ENCODE results near the gene P2RY8.
A peak's percentile ranks its signal among the peaks of the same experiment; 100 is the strongest.
"Not testable (repeated sequence)": the region's sequence is repeated elsewhere in the genome, so short reads cannot be mapped to it uniquely, and the experiment has no call there.

Gene P2RY8

DNA sequence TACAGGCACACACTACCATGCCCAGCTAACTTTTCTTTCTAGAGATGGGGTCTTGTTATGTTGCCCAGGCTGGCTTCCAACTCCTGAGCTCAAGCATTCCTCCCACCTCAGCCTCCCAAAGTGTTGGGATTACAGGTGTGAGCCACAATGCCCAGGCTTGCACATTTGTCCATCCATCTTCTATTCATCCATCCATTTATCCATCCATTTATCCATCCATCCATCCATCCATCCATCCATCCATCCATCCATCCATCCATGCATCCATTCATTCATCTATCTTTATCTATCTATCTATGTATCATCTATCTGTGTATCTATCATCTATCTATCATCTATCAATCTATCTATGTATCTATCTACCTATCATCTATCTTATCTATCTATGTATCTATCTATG, 20.5 kb upstream of the P2RY8 start:
- H3K27ac Mint-ChIP-seq; H3K4me3 Mint-ChIP-seq; H3K9me3 Mint-ChIP-seq (ENCODE audit: low read depth); H3K36me3 Mint-ChIP-seq; H3K27me3 Mint-ChIP-seq: not testable (repeated sequence)
- peaks cover 62% of the 10 kb centered on the region for H3K4me1 Mint-ChIP-seq (ENCODE audit: low read depth)

DNA sequence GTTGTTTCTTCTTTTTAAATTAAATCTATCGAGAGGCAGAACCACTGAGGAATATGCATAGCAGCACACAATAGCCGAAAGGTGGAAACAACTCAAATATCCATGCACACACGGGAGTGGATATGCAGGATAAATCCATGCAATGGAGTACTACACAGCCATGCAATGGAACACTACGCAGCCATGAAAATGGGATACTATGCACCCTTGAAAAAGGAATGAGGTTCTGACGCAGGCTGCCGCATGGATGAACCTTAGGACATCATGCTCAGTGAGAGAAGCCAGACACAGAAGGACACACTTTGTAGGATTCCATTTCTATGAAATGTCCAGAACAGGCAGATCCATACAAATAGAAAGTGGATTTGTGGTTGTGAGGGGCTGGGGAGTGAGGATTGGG, 18.4 kb upstream of the P2RY8 start:
- Mint-ChIP-seq H3K4me3 (peak overlapping the region; percentile 38), H3K27me3 (no peaks in the 10 kb centered on the region), H3K4me1 (ENCODE audit: low read depth) (peaks cover 63% of the 10 kb centered on the region), H3K9me3 (ENCODE audit: low read depth) (peaks cover 6% of the 10 kb centered on the region), H3K27ac (peak overlapping the region; percentile 80), H3K36me3 (peaks cover 12% of the 10 kb centered on the region)

DNA sequence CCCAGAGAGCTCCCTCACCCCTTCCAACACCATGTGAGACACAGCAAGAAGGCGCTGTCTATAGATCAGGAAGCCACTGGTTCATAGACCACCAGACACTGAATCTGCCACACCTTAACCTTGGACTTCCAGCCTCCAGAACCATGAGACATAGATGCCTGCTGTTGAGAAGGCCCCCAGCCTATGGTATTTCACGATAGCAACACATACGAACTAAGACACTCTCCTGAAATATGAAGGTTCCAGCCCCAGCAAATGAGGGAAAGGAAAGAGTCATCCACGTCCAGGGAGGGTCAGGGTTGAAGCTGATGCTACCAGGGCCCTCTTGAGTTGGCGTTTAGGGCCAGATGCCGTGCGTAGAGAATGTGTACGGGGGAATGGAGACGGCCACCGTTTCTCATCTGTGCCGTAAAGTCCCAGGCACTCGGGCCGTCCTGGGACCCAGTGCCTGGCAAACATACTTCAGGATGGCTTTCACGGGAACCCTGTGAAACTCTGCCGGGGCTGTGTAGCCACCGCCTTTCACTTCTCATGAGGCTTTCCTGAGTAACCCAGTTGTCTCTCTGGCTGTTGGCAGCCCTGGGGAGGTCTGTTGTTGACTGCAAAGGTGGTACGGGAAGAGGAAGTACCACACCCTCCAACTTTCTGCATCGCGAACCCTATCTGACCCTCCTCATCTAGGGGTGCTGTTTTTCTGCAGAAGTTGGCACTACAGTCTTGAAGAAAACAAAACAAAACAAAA, 17.7 kb upstream of the P2RY8 start:
- Mint-ChIP-seq H3K27ac (peak overlapping the region; percentile 80), H3K36me3 (peaks cover 12% of the 10 kb centered on the region), H3K4me1 (ENCODE audit: low read depth) (peaks cover 64% of the 10 kb centered on the region), H3K4me3 (peak overlapping the region; percentile 38), H3K9me3 (ENCODE audit: low read depth) (peaks cover 6% of the 10 kb centered on the region), H3K27me3 (no peaks in the 10 kb centered on the region)

DNA sequence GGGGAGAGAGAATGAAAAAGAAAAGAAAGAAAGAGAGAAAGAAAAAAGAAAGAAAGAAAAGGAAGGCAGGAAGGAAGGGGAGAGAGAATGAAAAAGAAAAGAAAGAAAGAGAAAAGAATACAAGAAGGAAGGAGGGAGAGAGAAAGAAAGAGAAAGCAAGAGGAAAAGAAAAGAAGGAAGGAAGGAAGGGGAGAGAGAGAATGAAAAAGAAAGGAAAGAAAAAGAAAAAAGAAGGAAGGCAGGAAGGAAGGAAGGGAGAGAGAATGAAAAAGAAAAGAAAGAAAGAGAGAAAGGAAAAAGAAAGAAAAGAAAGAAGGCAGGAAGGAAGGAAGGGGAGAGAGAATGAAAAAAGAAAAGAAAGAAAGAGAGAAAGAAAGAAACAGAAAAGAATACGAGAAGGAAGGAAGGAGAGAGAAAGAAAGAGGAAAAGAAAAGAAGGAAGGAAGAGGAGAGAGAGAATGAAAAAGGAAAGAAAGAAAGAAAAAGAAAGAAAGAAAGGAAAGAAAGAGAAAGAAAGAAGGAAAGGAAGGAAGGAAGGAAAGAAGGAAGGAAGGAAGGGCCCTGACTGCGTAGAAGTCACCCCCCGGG, 15.1 kb upstream of the P2RY8 start:
- Mint-ChIP-seq H3K27ac (peak overlapping the region; percentile 83), H3K9me3 (ENCODE audit: low read depth) (peaks cover 6% of the 10 kb centered on the region), H3K4me1 (ENCODE audit: low read depth) (peaks cover 54% of the 10 kb centered on the region), H3K27me3 (no peaks in the 10 kb centered on the region), H3K4me3 (peak overlapping the region; percentile 20), H3K36me3 (peaks cover 12% of the 10 kb centered on the region)

DNA sequence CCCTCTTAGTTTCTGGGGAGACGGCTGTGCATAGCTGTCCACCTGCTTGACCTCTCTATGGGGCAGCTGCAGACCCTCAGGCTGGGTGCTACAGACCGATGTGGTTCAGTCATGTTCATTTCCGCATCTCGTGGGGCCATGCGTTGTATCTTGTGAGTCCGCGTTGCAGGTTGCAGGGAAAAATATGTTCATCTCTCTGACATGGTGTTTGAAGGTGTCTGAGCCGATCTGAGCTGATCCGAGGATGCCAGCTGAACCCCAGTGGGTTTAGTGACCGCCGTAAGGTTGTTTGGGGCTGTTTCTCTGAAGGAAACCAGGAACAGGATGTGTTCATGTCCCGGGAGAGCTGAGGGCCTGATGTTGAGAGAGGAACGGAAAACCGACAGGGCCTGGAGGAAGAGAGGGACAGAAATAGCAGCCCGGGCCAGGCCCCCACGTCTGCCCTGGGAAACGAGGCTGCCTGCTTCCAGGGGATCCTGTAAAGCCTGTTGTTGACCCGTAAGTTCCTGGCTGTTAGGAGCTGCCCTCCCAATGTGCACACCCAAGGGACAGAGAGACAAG, 9.8 kb upstream of the P2RY8 start:
- Mint-ChIP-seq H3K4me1 (ENCODE audit: low read depth) (peaks cover 28% of the 10 kb centered on the region), H3K9me3 (ENCODE audit: low read depth) (no peaks in the 10 kb centered on the region), H3K36me3 (peaks cover under 1% of the 10 kb centered on the region), H3K27ac (peak overlapping the region; percentile 34), H3K4me3 (no peak overlapping the region), H3K27me3 (no peaks in the 10 kb centered on the region)

DNA sequence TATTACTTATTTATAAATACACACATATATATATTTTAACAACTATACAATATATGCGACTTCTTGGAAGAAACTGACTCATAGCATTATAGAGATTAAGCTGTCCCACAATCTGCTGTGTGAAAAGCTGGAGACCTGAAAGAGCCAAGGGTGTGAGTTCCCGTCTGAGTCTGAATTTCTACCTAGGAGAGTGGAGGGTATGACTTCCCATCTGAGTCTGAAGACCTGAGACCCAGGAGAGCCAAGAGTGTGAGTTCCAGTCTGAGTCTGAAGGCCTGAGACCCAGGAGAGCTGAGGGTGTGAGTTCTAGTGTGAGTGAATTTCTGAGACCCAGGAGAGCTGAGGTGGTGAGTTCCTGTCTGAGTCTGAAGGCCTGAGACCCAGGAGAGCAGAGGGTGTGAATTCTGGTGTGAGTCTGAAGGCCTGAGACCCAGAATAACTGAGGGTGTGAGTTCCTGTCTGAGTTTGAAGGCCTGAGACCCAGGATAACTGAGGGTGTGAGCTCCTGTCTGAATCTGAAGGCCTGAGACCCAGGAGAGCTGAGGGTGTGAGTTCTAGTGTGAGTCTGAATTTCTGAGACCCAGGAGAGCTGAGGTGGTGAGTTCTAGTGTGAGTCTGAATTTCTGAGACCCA, 8.9 kb upstream of the P2RY8 start:
- Mint-ChIP-seq H3K27ac (peak overlapping the region; percentile 50), H3K27me3 (no peaks in the 10 kb centered on the region), H3K9me3 (ENCODE audit: low read depth) (no peaks in the 10 kb centered on the region), H3K36me3 (no peaks in the 10 kb centered on the region), H3K4me3 (no peak overlapping the region), H3K4me1 (ENCODE audit: low read depth) (peaks cover 19% of the 10 kb centered on the region)

DNA sequence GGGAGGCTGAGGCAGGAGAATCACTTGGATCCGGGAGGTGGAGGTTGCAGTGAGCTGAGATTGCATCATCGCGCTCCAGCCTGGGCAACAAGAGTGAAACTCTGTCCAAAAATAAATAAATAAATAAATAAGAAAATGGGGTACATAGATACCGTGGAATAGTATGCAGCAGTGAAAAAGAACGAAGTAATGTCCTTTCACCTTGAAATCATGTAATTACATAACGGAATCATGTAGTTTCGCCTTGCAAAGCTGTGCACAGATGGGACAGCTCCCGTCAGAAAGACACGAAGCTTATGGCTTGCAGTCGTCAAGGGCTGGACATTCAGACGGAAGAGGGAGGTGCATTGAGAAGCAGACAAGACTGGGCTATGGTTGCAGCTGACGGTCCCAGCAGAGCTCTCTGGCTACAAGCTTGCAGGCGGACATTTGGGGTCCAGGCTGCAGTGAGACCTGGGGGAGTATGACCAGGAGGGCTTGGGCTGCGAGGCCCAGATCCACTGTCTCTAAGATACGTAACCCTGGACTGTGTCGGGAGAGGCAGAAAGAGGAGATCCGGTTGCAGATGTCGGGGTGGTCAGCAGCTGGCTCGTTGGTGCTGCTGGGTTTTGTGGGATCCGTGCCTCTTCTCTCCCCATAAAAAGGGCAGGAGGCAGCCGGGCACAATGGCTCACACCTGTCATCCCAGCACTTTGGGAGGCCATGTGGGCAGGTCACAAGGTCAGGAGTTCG, 6.2 kb upstream of the P2RY8 start:
- Mint-ChIP-seq H3K27me3 (no peaks in the 10 kb centered on the region), H3K9me3 (ENCODE audit: low read depth) (no peaks in the 10 kb centered on the region), H3K4me3 (no peak overlapping the region), H3K4me1 (ENCODE audit: low read depth) (peaks cover 10% of the 10 kb centered on the region), H3K36me3 (no peaks in the 10 kb centered on the region), H3K27ac (no peak overlapping the region)

DNA sequence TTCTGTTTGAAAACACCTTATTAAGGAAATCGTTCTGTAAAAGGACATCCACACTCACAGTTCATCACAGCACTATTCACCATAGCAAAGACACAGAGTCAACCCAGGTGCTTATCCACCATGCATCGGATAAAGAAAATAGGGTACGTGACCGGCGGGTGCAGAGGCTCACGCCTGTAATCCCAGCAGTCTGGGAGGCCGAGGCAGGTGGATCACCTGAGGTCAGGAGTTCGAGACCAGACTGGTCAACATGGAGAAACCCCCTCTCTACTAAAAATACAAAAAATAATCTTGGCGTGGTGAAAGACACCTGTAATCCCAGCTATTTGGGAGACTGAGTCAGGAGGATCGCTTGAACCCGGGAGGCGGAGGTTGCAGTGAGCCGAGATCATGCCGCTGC, 2.2 kb upstream of the P2RY8 start:
- H3K4me3 Mint-ChIP-seq; H3K9me3 Mint-ChIP-seq (ENCODE audit: low read depth); H3K36me3 Mint-ChIP-seq; H3K27me3 Mint-ChIP-seq: not testable (repeated sequence)
- Mint-ChIP-seq H3K27ac (peak overlapping the region; percentile 84), H3K4me1 (ENCODE audit: low read depth) (peaks cover 28% of the 10 kb centered on the region)

DNA sequence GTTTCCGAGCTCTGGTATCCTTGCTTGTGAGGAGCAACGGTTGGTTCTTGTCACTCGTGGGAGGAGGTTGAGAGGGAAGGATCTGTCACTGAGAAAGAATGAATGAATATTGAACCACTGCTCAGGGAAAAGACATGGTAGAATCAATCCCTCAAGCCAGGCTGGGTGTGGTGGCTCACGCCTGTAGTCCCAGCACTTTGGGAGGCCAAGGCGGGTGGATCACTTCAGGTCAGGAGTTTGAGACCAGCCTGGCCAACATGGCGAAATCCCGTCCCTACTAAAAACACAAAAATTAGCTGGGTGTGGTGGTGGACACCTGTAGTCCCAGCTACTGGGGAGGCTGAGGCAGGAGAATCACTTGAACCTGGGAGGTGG, 718 bp upstream of the P2RY8 start:
- H3K27me3 Mint-ChIP-seq; H3K36me3 Mint-ChIP-seq; H3K9me3 Mint-ChIP-seq (ENCODE audit: low read depth): not testable (repeated sequence)
- Mint-ChIP-seq H3K27ac (peak overlapping the region; percentile 99), H3K4me3 (peak overlapping the region; percentile 94), H3K4me1 (ENCODE audit: low read depth) (peaks cover 31% of the 10 kb centered on the region)

DNA sequence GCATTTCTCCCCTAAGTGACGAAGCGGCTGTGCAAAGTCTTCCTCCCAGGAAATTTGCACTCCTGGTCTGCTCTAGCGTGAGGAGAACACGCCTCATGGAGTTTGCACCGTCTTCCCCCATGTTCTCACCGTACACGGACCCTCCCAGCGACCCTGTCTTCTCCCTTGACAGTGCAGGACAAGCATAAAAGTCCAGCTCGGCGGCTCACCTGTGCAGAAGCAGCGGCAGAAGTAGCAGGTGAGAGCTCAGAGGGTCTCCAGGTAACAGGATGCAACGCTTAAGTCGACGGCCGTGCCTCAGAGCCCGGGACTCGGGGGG, 314 bp downstream of the P2RY8 start:
- Mint-ChIP-seq H3K9me3 (ENCODE audit: low read depth) (no peaks in the 10 kb centered on the region), H3K27ac (peak overlapping the region; percentile 99), H3K36me3 (no peaks in the 10 kb centered on the region), H3K27me3 (no peaks in the 10 kb centered on the region), H3K4me1 (ENCODE audit: low read depth) (peaks cover 33% of the 10 kb centered on the region), H3K4me3 (peak overlapping the region; percentile 94)

DNA sequence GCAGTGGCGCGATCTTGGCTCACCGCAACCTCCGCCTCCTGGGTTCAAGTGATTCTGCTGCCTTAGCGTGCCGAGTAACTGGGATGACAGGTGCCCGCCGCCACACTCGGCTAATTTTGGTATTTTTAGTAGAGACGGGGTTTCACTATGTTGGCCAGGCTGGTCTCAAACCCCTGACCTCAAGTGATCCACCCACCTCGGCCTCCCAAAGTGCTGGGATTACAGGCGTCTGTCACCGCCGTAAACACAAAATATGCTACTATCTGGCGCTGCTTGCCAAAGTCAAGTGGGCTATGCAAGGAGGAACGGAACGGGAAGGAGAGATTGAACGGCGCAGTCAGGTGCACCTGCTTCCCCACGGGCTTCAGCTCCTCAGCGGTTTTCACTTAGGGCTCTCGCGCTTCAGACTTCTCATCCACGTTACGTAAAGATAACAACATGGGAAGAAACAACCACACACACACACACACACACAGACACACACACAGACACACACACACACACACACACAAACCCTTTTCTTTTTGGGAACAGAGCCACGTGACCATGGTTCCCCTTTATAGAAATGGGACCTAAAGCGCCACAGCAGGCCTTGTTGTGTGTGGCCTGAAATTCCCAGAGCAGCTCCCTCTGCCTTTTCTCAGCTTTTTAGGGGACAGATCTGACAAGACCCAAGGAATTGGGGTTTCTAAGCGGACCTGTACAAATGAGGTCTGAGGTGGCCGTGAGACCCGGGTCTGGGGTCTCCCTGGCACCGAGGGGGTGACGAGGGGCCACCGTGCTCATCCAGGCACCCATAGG, 1.5 kb downstream of the P2RY8 start:
- Mint-ChIP-seq H3K4me3 (peak overlapping the region; percentile 94), H3K9me3 (ENCODE audit: low read depth) (no peaks in the 10 kb centered on the region), H3K27me3 (no peaks in the 10 kb centered on the region), H3K27ac (peak overlapping the region; percentile 99), H3K4me1 (ENCODE audit: low read depth) (peaks cover 33% of the 10 kb centered on the region), H3K36me3 (no peaks in the 10 kb centered on the region)

DNA sequence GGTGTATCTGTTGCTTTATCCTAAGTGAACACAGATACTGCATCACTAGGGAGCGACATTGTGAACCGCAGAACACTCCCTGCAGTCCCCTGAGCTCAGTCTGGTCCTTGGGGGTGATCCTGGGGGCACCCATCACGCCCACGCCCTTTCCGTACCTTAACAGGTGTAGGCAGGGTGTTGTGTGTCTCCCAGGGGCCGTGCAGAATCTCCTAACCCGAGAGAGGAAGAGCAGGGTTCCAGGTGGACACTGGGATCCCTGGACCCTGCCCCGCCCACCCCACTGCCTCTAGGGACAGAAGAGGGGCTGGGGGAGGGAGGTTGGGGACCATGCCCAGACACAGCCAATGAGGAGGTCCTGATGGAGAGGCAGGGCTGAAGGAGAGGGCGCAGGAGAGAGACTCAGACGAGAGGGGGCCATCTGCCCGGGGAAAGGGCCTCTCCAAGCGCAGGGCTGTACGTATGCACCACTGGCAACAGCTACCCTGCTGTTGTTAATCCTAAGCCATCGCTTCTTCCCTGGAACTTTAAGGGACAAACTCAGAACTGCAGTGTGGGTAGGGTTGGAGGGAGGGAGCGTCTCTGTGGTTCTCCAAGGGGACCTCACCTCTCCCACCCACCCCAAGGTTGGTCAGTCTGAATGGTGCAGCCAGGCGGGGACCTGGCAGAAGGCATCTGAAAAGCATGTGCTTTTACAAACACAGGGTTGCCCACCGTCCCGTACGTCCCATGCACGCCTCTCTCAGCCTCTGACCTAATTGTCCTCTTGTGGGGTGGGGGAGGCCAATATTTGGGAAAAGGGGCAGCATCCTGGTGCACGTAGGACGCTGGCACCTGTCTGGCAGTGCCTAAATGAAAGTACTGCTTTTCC, 2.5 kb downstream of the P2RY8 start:
- Mint-ChIP-seq H3K36me3 (no peaks in the 10 kb centered on the region), H3K4me1 (ENCODE audit: low read depth) (peaks cover 33% of the 10 kb centered on the region), H3K27ac (peak overlapping the region; percentile 99), H3K9me3 (ENCODE audit: low read depth) (no peaks in the 10 kb centered on the region), H3K4me3 (peak overlapping the region; percentile 94), H3K27me3 (no peaks in the 10 kb centered on the region)

DNA sequence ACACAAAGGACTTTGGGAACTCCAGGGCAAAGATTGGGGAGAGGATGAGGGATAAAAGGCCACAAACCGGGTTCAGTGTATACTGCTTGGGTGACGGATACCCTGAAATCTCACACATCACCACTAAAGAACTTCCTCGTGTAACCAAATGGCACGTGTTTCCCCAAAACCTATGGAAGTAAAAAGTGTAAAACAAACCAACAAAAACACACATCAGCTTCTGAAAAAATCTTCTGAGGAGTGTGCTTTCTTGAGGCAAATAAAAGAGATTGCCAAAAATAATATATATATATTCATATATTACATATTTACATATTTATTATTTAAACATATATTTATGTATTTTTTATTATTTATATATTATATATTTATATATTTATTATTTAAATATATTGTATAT, 3.9 kb downstream of the P2RY8 start:
- Mint-ChIP-seq H3K4me3 (no peak overlapping the region), H3K27ac (no peak overlapping the region), H3K27me3 (no peaks in the 10 kb centered on the region)

More for the DNA sequence above, 3.9 kb downstream of the P2RY8 start:
- Mint-ChIP-seq H3K4me1 (ENCODE audit: low read depth) (peaks cover 32% of the 10 kb centered on the region), H3K9me3 (ENCODE audit: low read depth) (no peaks in the 10 kb centered on the region), H3K36me3 (no peaks in the 10 kb centered on the region)
